GM12875 (cell line): ENCODE results near the gene SKP1.

ENCODE experiments used
- H3K4me3 ChIP-seq: one replicate; pipeline ENCODE4 v1.5.1; 2011; ENCODE audit warnings: low read depth, low read length, control low read depth
- CTCF ChIP-seq: IDR thresholded peaks from 2 replicates; pipeline ENCODE4 v1.5.1; 2011; ENCODE audit warnings: low read depth, mild to moderate bottlenecking, control low read depth, inconsistent platforms, low read length, moderate library complexity, borderline replicate concordance; ENCODE audit not compliant: insufficient read depth

The SKP1 gene

GRCh38 chr5:134130239-134130945 lies 46.4 kb downstream of the SKP1 start:
- no peak for TF ChIP-seq CTCF
- no peak overlapping the region for H3K4me3 ChIP-seq

- H3K4me3 ChIP-seq, result no peak overlapping the region
- no peak for TF ChIP-seq CTCF
Observed at GRCh38 chr5:134129411-134130238, 47.1 kb downstream of the SKP1 start.

GRCh38 chr5:134128648-134128995 lies 48.1 kb downstream of the SKP1 start:
- no peak for TF ChIP-seq CTCF
- H3K4me3 ChIP-seq, result no peak overlapping the region

- H3K4me3 ChIP-seq, result no peak overlapping the region
- TF ChIP-seq CTCF, result no peak
Observed at GRCh38 chr5:134127988-134128647, 48.6 kb downstream of the SKP1 start.

- TF ChIP-seq CTCF, result no peak
- H3K4me3 ChIP-seq, result no peak overlapping the region
Observed at GRCh38 chr5:134127376-134127861, 49.3 kb downstream of the SKP1 start.

- no peak for TF ChIP-seq CTCF
- no peak overlapping the region for H3K4me3 ChIP-seq
Observed at GRCh38 chr5:134125039-134126015, 51.4 kb downstream of the SKP1 start.
